GM12878 (cell line): Measurements from ENCODE around the gene TMEM259.
A peak's percentile ranks its signal among the peaks of the same experiment; 100 is the strongest.

Experiments used
- POLR2A ChIP-seq: IDR thresholded peaks from 2 replicates; pipeline ENCODE4 v1.6.1; 2011; ENCODE audit warnings: low read depth, mild to moderate bottlenecking, low read length
- TF ChIP-seq, protein P1 (sequence below), 3 experiments: IDR thresholded peaks in 2 of 3; conservative IDR thresholded peaks in 1 of 3; 2 replicates each; pipeline ENCODE4 v1.5.1; 2011; ENCODE audit warnings: low read depth in 3 of 3, low read length in 3 of 3, mild to moderate bottlenecking in 3 of 3, control low read depth in 2 of 3, moderate library complexity in 2 of 3, inconsistent platforms in 1 of 3, mixed read lengths in 1 of 3; ENCODE audit not compliant: control insufficient read depth in 2 of 3, insufficient read depth in 1 of 3; ENCODE audit errors: extremely low read depth in 1 of 3

DNA sequence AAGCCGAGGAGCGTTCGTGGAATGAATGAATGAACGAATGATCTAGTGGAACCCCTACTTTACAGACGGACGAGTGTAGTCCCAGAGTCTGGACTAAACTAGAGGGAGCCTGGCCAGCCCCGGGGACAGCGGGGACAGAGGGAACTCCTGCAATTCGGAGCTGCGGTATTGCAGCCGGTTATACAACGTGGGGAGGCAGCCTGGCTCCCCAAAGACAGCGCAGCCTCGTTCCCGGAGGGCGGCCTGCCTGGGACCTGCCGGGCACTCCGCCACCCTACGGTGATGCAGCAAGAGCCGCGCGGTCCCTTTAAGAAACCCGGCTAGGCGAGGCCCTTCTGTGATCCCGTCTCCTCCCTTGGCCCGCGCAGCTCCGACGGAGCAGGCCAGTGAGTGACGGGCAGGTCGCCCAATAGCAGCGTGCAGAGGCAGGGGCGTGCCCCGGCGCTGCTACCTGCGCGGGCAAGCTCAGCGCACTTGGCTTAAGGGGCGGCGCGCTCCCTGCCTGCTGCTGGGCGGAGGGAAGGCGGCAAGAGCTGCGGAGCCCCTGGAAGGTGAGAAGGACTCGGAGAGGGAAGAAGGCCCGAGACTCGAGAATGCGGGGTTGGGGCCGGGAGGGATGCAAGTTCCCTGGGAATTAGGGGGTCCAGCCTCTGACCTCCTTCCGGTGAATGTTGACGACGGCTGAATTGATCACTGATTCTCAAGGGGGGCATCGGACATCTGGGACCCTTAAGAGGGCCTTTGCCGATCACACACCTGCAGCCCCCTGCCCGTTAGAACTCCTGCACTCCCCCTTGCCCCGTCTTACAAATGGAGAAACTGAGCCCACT lies 18.9 kb upstream of the TMEM259 start, which contains the start of gene ABCA7:
- TF ChIP-seq, protein P1, sequence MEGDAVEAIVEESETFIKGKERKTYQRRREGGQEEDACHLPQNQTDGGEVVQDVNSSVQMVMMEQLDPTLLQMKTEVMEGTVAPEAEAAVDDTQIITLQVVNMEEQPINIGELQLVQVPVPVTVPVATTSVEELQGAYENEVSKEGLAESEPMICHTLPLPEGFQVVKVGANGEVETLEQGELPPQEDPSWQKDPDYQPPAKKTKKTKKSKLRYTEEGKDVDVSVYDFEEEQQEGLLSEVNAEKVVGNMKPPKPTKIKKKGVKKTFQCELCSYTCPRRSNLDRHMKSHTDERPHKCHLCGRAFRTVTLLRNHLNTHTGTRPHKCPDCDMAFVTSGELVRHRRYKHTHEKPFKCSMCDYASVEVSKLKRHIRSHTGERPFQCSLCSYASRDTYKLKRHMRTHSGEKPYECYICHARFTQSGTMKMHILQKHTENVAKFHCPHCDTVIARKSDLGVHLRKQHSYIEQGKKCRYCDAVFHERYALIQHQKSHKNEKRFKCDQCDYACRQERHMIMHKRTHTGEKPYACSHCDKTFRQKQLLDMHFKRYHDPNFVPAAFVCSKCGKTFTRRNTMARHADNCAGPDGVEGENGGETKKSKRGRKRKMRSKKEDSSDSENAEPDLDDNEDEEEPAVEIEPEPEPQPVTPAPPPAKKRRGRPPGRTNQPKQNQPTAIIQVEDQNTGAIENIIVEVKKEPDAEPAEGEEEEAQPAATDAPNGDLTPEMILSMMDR (IDR thresholded peaks at IDR 0.05 in 2 of 3, conservative IDR thresholded peaks at IDR 0.05 in 1 of 3; ENCODE audit: control insufficient read depth in 2 of 3, extremely low read depth in 1 of 3, insufficient read depth in 1 of 3, low read depth in 3 of 3, low read length in 3 of 3), result peak in 1 of 3 experiments; percentile 4; a peak in 1 of 6 replicates
- peak; percentile 94 for TF ChIP-seq POLR2A
